ENCODE results near the gene FBXL17. TPM values are rescaled to one million over a fixed set of nuclear protein-coding genes. Genes with fewer than 3 reads are reported as not detected.

Gene FBXL17
- total RNA-seq, 1 experiment from 2014 or later: 5.3 TPM

GRCh38 chr5:108101130-108101529 lies 280.8 kb downstream of the FBXL17 start:
- peaks cover 0 to 4% (median 0%) of the 10 kb centered on the region in 3 experiments; a peak in 2 of 7 replicates for H3K36me3 Mint-ChIP-seq (ENCODE audit: insufficient read depth in 1 of 3, low read depth in 3 of 3)
- H2BK5ac ChIP-seq (ENCODE audit: insufficient read length, low read length): no peak overlapping the region
- no peak overlapping the region for H4K5ac ChIP-seq (ENCODE audit: insufficient read length, low read depth, low read length)
- no peaks in the 10 kb centered on the region for H3K9me3 Mint-ChIP-seq
- H3K23me2 ChIP-seq (ENCODE audit: insufficient read length, low read depth, low read length, poor library complexity, severe bottlenecking): no peaks in the 10 kb centered on the region
- H2BK12ac ChIP-seq (ENCODE audit: insufficient read length, low read depth, low read length): no peak overlapping the region
- no peak overlapping the region for H3K56ac ChIP-seq (ENCODE audit: insufficient read length, low read depth, low read length)
- H3K4ac ChIP-seq (ENCODE audit: low read depth, low read length): no peak overlapping the region
- no CpG with 5 or more reads among the region's 1 CpG for WGBS (ENCODE audit: extremely low coverage, insufficient read length, low lambda C conversion rate)
- no peaks in the 10 kb centered on the region for H3K9me3 ChIP-seq (ENCODE audit: control insufficient read depth, low read depth, low read length)
- no peak overlapping the region for H4K8ac ChIP-seq (replicated peaks; ENCODE audit: insufficient read length, low read depth, low read length)
- H3K14ac ChIP-seq (ENCODE audit: insufficient read depth, low read length): no peak overlapping the region
- H4K20me1 ChIP-seq (ENCODE audit: control insufficient read depth, insufficient read depth, insufficient read length): no peaks in the 10 kb centered on the region
- H2AFZ ChIP-seq (ENCODE audit: low read length): no peak overlapping the region
- DNase-seq: no peak
- TF ChIP-seq CTCF (conservative IDR thresholded peaks at IDR 0.05): no peak
- no peaks in the 10 kb centered on the region for H3K79me1 ChIP-seq (ENCODE audit: insufficient read depth, low read depth, low read length, poor library complexity, severe bottlenecking)
- H3K9ac ChIP-seq (ENCODE audit: extremely low read depth, insufficient read length, low read length): no peak overlapping the region
- no peaks in the 10 kb centered on the region for H3K79me2 ChIP-seq (ENCODE audit: insufficient read depth, low read length)
- H4K91ac ChIP-seq (ENCODE audit: insufficient read length, low read depth, low read length): no peak overlapping the region
- no peak overlapping the region for H2AK5ac ChIP-seq (ENCODE audit: insufficient read length, low read length)
- H3K4me2 ChIP-seq (ENCODE audit: insufficient read depth, insufficient read length, low read length): no peak overlapping the region
- no peak overlapping the region for H3K4me3 Mint-ChIP-seq
- H3K27ac Mint-ChIP-seq: no peak overlapping the region
- H3T11ph ChIP-seq (ENCODE audit: low read length): no peak overlapping the region
- no peaks in the 10 kb centered on the region for H3K27me3 Mint-ChIP-seq (ENCODE audit: low read depth)
- H2BK15ac ChIP-seq (ENCODE audit: low read depth, low read length): no peak overlapping the region
- H3K18ac ChIP-seq (ENCODE audit: insufficient read length, low read depth, low read length): no peak overlapping the region
- no peak overlapping the region for H3K27ac ChIP-seq (ENCODE audit: insufficient read length, low read depth, low read length)
- no peak overlapping the region for H3K23ac ChIP-seq (ENCODE audit: insufficient read length, low read depth, low read length)
- H3K4me1 ChIP-seq (ENCODE audit: insufficient read depth, low read length): peaks cover 3% of the 10 kb centered on the region
- H3K4me1 Mint-ChIP-seq: peaks cover 22 to 27% of the 10 kb centered on the region in 2 experiments
- H2BK20ac ChIP-seq (ENCODE audit: low read depth, low read length, poor library complexity, severe bottlenecking): no peak overlapping the region
- H2BK120ac ChIP-seq (ENCODE audit: low read depth, low read length, poor library complexity, severe bottlenecking): no peak overlapping the region
- H3K27me3 ChIP-seq (ENCODE audit: insufficient read depth, low read length): no peaks in the 10 kb centered on the region
